ENCODE data around the gene DLX3.

Gene DLX3

GRCh38 chr17:50034498-50035364 lies 39.7 kb upstream of the DLX3 start:
- H3K9ac ChIP-seq (ENCODE audit: low read depth, low read length) = no peak overlapping the region
- H3K27ac ChIP-seq (ENCODE audit: low read length) = no peak overlapping the region
- H3K27me3 ChIP-seq (ENCODE audit: insufficient read depth, low read length) = no peaks in the 10 kb centered on the region
- no peaks in the 10 kb centered on the region for H3K36me3 ChIP-seq (ENCODE audit: insufficient read depth, low read depth, low read length)
- no peaks in the 10 kb centered on the region for H3K4me1 ChIP-seq (ENCODE audit: insufficient read depth, low read length)
- H3K4me3 ChIP-seq (ENCODE audit: low read length) = no peak overlapping the region
- no peaks in the 10 kb centered on the region for H3K9me3 ChIP-seq (ENCODE audit: insufficient read depth, low read depth, low read length)

DNA sequence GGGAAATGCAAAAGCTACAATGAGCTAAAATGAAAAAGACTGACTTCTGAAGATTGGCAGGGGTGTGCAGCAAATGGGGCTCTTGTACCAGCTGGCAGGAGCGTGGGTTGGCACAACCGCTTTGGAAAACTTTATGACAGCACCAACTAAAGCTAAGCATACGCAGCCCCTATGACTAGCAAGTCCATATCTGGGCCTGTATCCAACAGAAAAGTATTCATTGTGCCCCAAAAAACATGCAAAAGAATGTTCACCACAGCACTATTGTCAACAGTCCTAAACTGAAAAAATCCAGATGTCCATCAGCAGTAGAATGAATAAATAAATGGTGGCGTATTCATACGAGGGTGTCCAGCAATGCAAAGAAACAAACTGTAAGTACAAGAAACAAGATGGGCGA lies 38.3 kb upstream of the DLX3 start:
- Histone ChIP-seq H3K36me3 (ENCODE audit: insufficient read depth, low read depth, low read length) (no peaks in the 10 kb centered on the region), H3K9me3 (ENCODE audit: insufficient read depth, low read depth, low read length) (no peaks in the 10 kb centered on the region), H3K27ac (ENCODE audit: low read length) (no peak overlapping the region), H3K4me1 (ENCODE audit: insufficient read depth, low read length) (peaks cover 4% of the 10 kb centered on the region), H3K4me3 (ENCODE audit: low read length) (no peak overlapping the region), H3K27me3 (ENCODE audit: insufficient read depth, low read length) (no peaks in the 10 kb centered on the region; the same call in 1 of the 2 replicates), H3K9ac (ENCODE audit: low read depth, low read length) (no peak overlapping the region)

- H3K27me3 ChIP-seq (ENCODE audit: insufficient read depth, low read length) = peaks cover 6% of the 10 kb centered on the region
- H3K36me3 ChIP-seq (ENCODE audit: insufficient read depth, low read depth, low read length) = no peaks in the 10 kb centered on the region
- H3K4me3 ChIP-seq (ENCODE audit: low read length) = no peak overlapping the region
- no peak overlapping the region for H3K9ac ChIP-seq (ENCODE audit: low read depth, low read length)
- peaks cover 15% of the 10 kb centered on the region for H3K4me1 ChIP-seq (ENCODE audit: insufficient read depth, low read length)
- H3K27ac ChIP-seq (ENCODE audit: low read length) = no peak overlapping the region
- peaks cover 9% of the 10 kb centered on the region for H3K9me3 ChIP-seq (ENCODE audit: insufficient read depth, low read depth, low read length)
Measured at GRCh38 chr17:50029185-50029584, 34.2 kb upstream of the DLX3 start.

GRCh38 chr17:50028736-50029120 lies 33.7 kb upstream of the DLX3 start:
- peaks cover 15% of the 10 kb centered on the region for H3K4me1 ChIP-seq (ENCODE audit: insufficient read depth, low read length)
- no peak overlapping the region for H3K4me3 ChIP-seq (ENCODE audit: low read length)
- H3K36me3 ChIP-seq (ENCODE audit: insufficient read depth, low read depth, low read length) = no peaks in the 10 kb centered on the region
- no peak overlapping the region for H3K9ac ChIP-seq (ENCODE audit: low read depth, low read length)
- H3K27ac ChIP-seq (ENCODE audit: low read length) = no peak overlapping the region
- peaks cover 11% of the 10 kb centered on the region for H3K9me3 ChIP-seq (ENCODE audit: insufficient read depth, low read depth, low read length)
- H3K27me3 ChIP-seq (ENCODE audit: insufficient read depth, low read length) = peaks cover 6% of the 10 kb centered on the region

- H3K4me3 ChIP-seq (ENCODE audit: low read length) = no peak overlapping the region
- H3K27ac ChIP-seq (ENCODE audit: low read length) = no peak overlapping the region
- peaks cover 11% of the 10 kb centered on the region for H3K9me3 ChIP-seq (ENCODE audit: insufficient read depth, low read depth, low read length)
- no peaks in the 10 kb centered on the region for H3K36me3 ChIP-seq (ENCODE audit: insufficient read depth, low read depth, low read length)
- no peak overlapping the region for H3K9ac ChIP-seq (ENCODE audit: low read depth, low read length)
- peaks cover 6% of the 10 kb centered on the region for H3K27me3 ChIP-seq (ENCODE audit: insufficient read depth, low read length)
- peaks cover 15% of the 10 kb centered on the region for H3K4me1 ChIP-seq (ENCODE audit: insufficient read depth, low read length)
Measured at GRCh38 chr17:50027881-50028735, 33.1 kb upstream of the DLX3 start.

- no peaks in the 10 kb centered on the region for H3K36me3 ChIP-seq (ENCODE audit: insufficient read depth, low read depth, low read length)
- peaks cover 6% of the 10 kb centered on the region for H3K27me3 ChIP-seq (ENCODE audit: insufficient read depth, low read length)
- no peak overlapping the region for H3K9ac ChIP-seq (ENCODE audit: low read depth, low read length)
- H3K9me3 ChIP-seq (ENCODE audit: insufficient read depth, low read depth, low read length) = peaks cover 11% of the 10 kb centered on the region
- H3K4me1 ChIP-seq (ENCODE audit: insufficient read depth, low read length) = peaks cover 15% of the 10 kb centered on the region
- H3K27ac ChIP-seq (ENCODE audit: low read length) = no peak overlapping the region
- peak overlapping the region; percentile 19; the same call in 1 of the 2 replicates for H3K4me3 ChIP-seq (ENCODE audit: low read length)
Measured at GRCh38 chr17:50027172-50027880, 32.3 kb upstream of the DLX3 start.

- Histone ChIP-seq H3K9me3 (ENCODE audit: insufficient read depth, low read depth, low read length) (peaks cover 11% of the 10 kb centered on the region), H3K4me1 (ENCODE audit: insufficient read depth, low read length) (peaks cover 15% of the 10 kb centered on the region), H3K36me3 (ENCODE audit: insufficient read depth, low read depth, low read length) (no peaks in the 10 kb centered on the region), H3K27ac (ENCODE audit: low read length) (no peak overlapping the region), H3K27me3 (ENCODE audit: insufficient read depth, low read length) (peaks cover 6% of the 10 kb centered on the region), H3K9ac (ENCODE audit: low read depth, low read length) (no peak overlapping the region), H3K4me3 (ENCODE audit: low read length) (peak overlapping the region; percentile 19; the same call in 1 of the 2 replicates)
Measured at GRCh38 chr17:50026837-50027171, 31.8 kb upstream of the DLX3 start.

GRCh38 chr17:50026046-50026675 lies 31.1 kb upstream of the DLX3 start:
- no peak overlapping the region for H3K4me3 ChIP-seq (ENCODE audit: low read length)

DNA sequence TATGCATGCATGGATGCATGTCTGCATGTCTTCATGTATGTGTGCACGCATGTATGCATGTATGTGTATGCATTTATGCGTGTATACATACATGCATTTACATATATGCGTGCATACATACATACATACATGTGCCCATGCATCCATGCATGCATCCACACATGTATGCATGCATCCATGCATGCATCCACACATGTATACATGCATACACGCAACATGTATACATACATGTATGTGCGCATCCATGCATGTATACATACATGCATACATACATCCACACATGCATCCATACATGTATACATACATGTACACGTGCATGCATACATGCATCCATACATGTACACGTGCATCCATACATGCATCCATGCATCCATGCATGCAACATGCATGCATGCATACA lies 29.8 kb upstream of the DLX3 start:
- Histone ChIP-seq H3K4me3 (ENCODE audit: low read length) (no peak overlapping the region), H3K9me3 (ENCODE audit: insufficient read depth, low read depth, low read length) (peaks cover 11% of the 10 kb centered on the region), H3K9ac (ENCODE audit: low read depth, low read length) (no peak overlapping the region), H3K27me3 (ENCODE audit: insufficient read depth, low read length) (peaks cover 6% of the 10 kb centered on the region), H3K4me1 (ENCODE audit: insufficient read depth, low read length) (peaks cover 15% of the 10 kb centered on the region), H3K36me3 (ENCODE audit: insufficient read depth, low read depth, low read length) (no peaks in the 10 kb centered on the region), H3K27ac (ENCODE audit: low read length) (no peak overlapping the region)

More at GRCh38 chr17:50026046-50026675, 31.1 kb upstream of the DLX3 start:
- no peak overlapping the region for H3K9ac ChIP-seq (ENCODE audit: low read depth, low read length)
- H3K27me3 ChIP-seq (ENCODE audit: insufficient read depth, low read length) = peaks cover 6% of the 10 kb centered on the region
- no peaks in the 10 kb centered on the region for H3K36me3 ChIP-seq (ENCODE audit: insufficient read depth, low read depth, low read length)
- no peak overlapping the region for H3K27ac ChIP-seq (ENCODE audit: low read length)
- peaks cover 15% of the 10 kb centered on the region for H3K4me1 ChIP-seq (ENCODE audit: insufficient read depth, low read length)
- peaks cover 11% of the 10 kb centered on the region for H3K9me3 ChIP-seq (ENCODE audit: insufficient read depth, low read depth, low read length)

- no peak overlapping the region for H3K4me3 ChIP-seq (ENCODE audit: low read length)
- H3K9ac ChIP-seq (ENCODE audit: low read depth, low read length) = no peak overlapping the region
- no peak overlapping the region for H3K27ac ChIP-seq (ENCODE audit: low read length)
- H3K27me3 ChIP-seq (ENCODE audit: insufficient read depth, low read length) = peaks cover 6% of the 10 kb centered on the region
- peaks cover 11% of the 10 kb centered on the region for H3K9me3 ChIP-seq (ENCODE audit: insufficient read depth, low read depth, low read length)
- peaks cover 13% of the 10 kb centered on the region for H3K4me1 ChIP-seq (ENCODE audit: insufficient read depth, low read length)
- no peaks in the 10 kb centered on the region for H3K36me3 ChIP-seq (ENCODE audit: insufficient read depth, low read depth, low read length)
Measured at GRCh38 chr17:50023520-50023919, 28.5 kb upstream of the DLX3 start.

DNA sequence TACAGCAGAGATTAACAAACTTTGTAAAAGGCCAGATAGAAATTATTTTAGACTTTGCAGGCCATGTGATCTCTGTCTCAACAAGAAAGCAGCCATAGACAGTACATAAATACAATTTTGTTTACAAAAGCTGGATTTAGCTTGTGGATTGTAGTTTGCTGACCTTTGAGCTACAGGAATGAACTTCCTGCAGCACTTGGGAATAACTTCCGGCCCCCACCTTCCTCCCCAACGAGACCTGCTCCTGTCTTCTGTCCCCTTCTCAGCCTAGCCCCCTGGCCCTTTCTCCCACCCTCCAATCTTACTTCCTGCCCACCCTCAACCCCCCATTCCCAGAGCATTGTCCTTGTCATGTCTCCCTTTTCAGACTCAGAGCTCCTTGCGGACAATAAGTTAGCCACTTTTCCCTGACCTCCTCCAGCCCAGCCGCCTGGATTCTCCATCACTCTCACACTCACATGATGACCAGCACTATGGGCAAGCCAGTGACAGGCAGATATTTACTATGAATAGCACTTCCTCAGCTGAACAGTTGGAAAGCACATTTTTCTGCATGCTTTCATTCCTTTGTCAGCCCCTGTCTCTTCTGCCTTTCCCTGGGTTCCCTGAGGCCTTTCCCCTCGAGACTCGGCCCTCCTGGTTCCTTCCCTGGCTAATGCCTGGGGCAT lies 27.6 kb upstream of the DLX3 start:
- H3K27me3 ChIP-seq (ENCODE audit: insufficient read depth, low read length) = peaks cover 1% of the 10 kb centered on the region
- no peak overlapping the region for H3K9ac ChIP-seq (ENCODE audit: low read depth, low read length)
- H3K4me3 ChIP-seq (ENCODE audit: low read length) = no peak overlapping the region
- H3K36me3 ChIP-seq (ENCODE audit: insufficient read depth, low read depth, low read length) = no peaks in the 10 kb centered on the region
- H3K27ac ChIP-seq (ENCODE audit: low read length) = no peak overlapping the region
- peaks cover 11% of the 10 kb centered on the region for H3K9me3 ChIP-seq (ENCODE audit: insufficient read depth, low read depth, low read length)
- H3K4me1 ChIP-seq (ENCODE audit: insufficient read depth, low read length) = peaks cover 6% of the 10 kb centered on the region; the same call in 1 of the 2 replicates

Measured in iPS-20b (cell line).